ENCODE measurements around the gene PCDHB5.
"Not testable (repeated sequence)": the region's sequence is repeated elsewhere in the genome, so short reads cannot be mapped to it uniquely, and the experiment has no call there.

Gene PCDHB5

GRCh38 chr5:141135030-141135717, at the start of gene PCDHB5:
Gene PCDHB5, plus strand, starts transcription at chr5:141135206. Its CDS starts 229 bp downstream, at chr5:141135435.
- DNase-seq = no peak

DNA sequence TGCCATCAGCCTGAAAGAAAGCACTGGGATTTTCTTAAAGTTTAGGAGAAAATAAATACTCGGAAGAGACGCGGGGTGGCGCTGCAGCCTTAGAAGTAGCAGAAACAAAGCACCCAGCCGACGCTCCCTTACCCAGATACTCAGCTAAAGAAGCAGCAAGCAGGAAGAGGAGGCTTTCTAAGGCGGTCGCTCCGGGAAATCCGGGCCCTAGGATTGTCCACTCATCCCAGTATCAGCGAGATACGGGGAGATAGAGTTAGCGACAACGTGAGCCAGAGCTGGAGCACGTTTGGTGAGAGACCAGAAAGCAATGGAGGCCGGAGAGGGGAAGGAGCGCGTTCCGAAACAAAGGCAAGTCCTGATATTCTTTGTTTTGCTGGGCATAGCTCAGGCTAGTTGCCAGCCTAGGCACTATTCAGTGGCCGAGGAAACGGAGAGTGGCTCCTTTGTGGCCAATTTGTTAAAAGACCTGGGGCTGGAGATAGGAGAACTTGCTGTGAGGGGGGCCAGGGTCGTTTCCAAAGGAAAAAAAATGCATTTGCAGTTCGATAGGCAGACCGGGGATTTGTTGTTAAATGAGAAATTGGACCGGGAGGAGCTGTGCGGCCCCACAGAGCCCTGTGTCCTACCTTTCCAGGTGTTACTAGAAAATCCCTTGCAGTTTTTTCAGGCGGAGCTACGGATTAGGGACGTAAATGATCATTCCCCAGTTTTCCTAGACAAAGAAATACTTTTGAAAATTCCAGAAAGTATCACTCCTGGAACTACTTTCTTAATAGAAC, 40.3 kb upstream of the PCDHB5 start, which contains the start of gene PCDHB2:
TSS of gene PCDHB2 (plus strand) at position 135 of the 782 bp plus-strand sequence. CDS start at position 311, 176 bp downstream.
- DNase-seq = no peak

DNA sequence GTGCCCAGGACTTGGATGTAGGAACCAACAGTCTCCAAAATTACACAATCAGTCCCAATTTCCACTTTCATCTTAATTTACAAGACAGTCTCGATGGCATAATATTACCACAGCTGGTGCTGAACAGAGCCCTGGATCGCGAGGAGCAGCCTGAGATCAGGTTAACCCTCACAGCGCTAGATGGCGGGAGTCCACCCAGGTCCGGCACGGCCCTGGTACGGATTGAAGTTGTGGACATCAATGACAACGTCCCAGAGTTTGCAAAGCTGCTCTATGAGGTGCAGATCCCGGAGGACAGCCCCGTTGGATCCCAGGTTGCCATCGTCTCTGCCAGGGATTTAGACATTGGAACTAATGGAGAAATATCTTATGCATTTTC, 39.8 kb upstream of the PCDHB5 start:
- DNase-seq = no peak

DNA sequence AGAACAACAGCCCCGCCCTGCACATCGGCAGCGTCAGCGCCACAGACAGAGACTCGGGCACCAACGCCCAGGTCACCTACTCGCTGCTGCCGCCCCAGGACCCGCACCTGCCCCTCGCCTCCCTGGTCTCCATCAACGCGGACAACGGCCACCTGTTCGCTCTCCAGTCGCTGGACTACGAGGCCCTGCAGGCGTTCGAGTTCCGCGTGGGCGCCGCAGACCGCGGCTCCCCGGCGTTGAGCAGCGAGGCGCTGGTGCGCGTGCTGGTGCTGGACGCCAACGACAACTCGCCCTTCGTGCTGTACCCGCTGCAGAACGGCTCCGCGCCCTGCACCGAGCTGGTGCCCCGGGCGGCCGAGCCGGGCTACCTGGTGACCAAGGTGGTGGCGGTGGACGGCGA, 38.8 kb upstream of the PCDHB5 start:
- DNase-seq = not testable (repeated sequence)

- DNase-seq = not testable (repeated sequence)
Observed at GRCh38 chr5:141096586-141096985, 38.4 kb upstream of the PCDHB5 start.

GRCh38 chr5:141100243-141100805, 34.7 kb upstream of the PCDHB5 start, which contains the start of gene PCDHB3:
Gene PCDHB3, plus strand, starts transcription at chr5:141100473. Its CDS starts 177 bp downstream, at chr5:141100650.
- DNase-seq = no peak

DNA sequence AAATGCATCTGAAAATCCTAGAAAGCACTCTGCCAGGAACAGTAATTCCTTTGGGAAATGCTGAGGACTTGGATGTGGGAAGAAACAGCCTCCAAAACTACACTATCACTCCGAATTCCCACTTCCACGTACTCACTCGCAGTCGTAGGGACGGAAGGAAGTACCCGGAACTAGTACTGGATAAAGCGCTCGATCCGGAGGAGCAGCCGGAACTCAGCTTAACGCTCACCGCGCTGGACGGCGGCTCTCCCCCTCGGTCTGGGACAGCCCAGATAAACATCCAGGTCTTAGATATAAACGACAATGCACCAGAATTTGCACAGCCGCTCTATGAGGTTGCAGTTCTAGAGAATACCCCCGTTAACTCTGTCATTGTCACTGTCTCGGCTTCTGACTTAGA, 33.9 kb upstream of the PCDHB5 start:
- DNase-seq = no peak

DNA sequence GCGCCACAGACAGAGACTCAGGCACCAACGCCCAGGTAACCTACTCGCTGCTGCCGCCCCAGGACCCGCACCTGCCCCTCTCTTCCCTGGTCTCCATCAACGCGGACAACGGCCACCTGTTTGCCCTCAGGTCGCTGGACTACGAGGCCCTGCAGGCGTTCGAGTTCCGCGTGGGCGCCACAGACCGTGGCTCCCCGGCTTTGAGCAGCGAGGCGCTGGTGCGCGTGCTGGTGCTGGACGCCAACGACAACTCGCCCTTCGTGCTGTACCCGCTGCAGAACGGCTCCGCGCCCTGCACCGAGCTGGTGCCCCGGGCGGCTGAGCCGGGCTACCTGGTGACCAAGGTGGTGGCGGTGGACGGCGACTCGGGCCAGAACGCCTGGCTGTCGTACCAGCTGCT, 32.9 kb upstream of the PCDHB5 start:
- not testable (repeated sequence) for DNase-seq

GRCh38 chr5:141102471-141102870, 32.5 kb upstream of the PCDHB5 start:
- DNase-seq = not testable (repeated sequence)

DNA sequence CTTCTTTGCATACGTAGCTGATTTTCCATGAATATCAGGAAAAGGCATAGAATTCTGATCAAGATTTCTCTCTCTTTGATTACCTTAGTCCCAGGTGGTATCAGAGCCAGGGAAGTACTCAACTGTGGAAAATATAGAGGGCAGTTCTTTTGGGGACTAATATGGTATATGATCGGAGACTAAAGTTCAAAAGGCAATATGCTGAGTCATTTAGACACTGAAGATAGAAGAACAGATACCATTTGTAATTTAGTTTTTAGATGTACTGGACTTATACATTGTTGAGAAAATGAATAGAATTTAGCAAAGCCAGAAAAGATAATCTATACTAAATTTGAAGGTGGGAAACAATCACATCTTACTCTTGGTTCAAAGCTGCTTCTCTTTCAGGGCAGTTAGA, 29.7 kb upstream of the PCDHB5 start:
- DNase-seq = no peak

- no peak for DNase-seq
Observed at GRCh38 chr5:141119250-141119649, 15.8 kb upstream of the PCDHB5 start.

DNA sequence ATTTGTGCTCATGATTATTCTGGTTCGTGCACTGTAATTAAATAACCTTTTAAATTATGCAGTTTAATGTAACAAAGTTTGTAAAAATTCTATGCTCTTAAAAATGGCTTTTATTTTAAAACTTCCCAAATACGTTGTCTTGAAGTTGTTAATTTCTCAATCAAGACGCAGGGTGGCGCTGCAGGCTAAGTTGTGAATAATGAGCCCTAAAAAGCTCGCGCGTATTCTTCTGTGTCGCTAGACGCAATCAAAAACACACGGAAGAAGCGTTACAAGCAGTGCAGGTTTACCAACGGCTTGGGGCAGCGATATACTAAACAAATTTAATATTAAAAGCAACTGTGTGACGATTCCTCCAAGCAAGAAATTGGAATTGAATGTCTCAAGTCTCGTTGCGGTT, 13.4 kb upstream of the PCDHB5 start, which contains the start of gene PCDHB4:
TSS of gene PCDHB4 (plus strand) at position 256 of the 400 bp plus-strand sequence. CDS start 181 bp downstream, outside the sequence.
- DNase-seq = no peak

- no peak for DNase-seq
Observed at GRCh38 chr5:141121985-141122384, 13.0 kb upstream of the PCDHB5 start.

- DNase-seq = not testable (repeated sequence)
Observed at GRCh38 chr5:141123396-141124135, 11.4 kb upstream of the PCDHB5 start.

DNA sequence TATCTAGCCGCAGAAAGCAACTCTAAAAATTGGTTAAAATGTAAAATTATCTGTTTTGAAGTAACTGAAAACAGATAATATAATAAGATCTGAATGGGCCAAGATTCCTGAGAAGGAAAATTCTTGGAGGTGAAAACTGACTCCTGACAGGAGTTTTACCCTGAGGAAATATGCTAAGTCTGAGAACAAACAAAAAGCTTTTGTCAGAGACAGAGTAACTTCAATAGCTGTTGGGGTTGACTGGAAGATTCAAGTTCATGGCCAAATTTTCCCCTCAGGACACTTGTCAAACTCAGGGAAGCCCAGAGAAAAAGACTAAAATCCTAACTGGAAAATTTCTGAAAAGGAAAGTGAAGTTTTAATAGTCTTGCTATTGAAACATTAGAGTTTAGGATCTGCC, 7.7 kb upstream of the PCDHB5 start:
- no peak for DNase-seq

DNA sequence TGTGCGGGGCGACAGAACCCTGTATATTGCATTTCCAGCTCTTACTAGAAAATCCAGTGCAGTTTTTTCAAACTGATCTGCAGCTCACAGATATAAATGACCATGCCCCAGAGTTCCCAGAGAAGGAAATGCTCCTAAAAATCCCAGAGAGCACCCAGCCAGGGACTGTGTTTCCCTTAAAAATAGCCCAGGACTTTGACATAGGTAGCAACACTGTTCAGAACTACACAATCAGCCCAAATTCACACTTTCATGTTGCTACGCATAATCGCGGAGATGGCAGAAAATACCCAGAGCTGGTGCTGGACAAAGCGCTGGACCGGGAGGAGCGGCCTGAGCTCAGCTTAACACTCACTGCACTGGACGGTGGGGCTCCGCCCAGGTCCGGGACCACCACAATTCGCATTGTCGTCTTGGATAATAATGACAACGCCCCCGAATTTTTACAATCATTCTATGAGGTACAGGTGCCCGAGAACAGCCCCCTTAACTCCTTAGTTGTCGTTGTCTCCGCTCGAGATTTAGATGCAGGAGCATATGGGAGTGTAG, 786 bp downstream of the PCDHB5 start:
- no peak for DNase-seq

GRCh38 chr5:141137346-141137745, 2.3 kb downstream of the PCDHB5 start:
- DNase-seq = not testable (repeated sequence)

GRCh38 chr5:141149812-141150211, 14.8 kb downstream of the PCDHB5 start, which contains the start of gene PCDHB6:
Gene PCDHB6, plus strand, starts transcription at chr5:141150057. Its CDS starts 201 bp downstream, at chr5:141150258.
- DNase-seq = no peak

DNA sequence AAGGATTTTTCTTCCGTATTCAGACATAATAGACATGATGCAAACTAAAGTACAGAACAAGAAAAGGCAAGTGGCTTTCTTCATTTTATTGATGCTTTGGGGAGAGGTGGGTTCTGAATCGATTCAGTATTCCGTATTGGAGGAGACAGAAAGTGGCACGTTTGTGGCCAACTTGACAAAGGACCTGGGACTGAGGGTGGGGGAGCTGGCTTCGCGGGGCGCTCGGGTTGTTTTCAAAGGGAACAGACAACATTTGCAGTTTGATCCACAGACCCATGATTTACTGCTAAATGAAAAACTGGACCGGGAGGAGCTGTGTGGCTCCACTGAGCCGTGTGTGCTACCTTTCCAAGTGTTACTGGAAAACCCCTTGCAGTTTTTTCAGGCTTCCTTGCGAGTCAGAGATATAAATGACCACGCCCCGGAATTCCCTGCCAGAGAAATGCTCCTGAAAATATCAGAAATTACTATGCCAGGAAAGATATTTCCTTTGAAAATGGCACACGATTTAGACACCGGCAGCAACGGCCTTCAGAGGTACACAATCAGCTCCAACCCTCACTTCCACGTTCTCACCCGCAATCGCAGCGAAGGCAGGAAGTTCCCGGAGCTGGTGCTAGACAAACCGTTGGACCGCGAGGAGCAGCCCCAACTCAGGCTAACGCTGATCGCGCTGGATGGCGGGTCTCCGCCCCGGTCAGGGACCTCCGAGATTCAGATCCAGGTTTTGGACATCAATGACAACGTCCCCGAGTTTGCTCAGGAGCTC, 15.4 kb downstream of the PCDHB5 start:
- DNase-seq = no peak

GRCh38 chr5:141150993-141151325, 16.0 kb downstream of the PCDHB5 start:
- no peak for DNase-seq

DNA sequence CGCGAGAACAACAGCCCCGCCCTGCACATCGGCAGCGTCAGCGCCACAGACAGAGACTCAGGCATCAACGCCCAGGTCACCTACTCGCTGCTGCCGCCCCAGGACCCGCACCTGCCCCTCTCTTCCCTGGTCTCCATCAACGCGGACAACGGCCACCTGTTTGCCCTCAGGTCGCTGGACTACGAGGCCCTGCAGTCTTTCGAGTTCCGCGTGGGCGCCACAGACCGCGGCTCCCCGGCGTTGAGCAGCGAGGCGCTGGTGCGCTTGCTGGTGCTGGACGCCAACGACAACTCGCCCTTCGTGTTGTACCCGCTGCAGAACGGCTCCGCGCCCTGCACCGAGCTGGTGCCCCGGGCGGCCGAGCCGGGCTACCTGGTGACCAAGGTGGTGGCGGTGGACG, 16.6 kb downstream of the PCDHB5 start:
- not testable (repeated sequence) for DNase-seq

GRCh38 chr5:141152096-141152495, 17.1 kb downstream of the PCDHB5 start:
- DNase-seq = not testable (repeated sequence)
